ENCODE measurements around the gene AUTS2.

- TF ChIP-seq CTCF (IDR thresholded peaks at IDR 0.05; ENCODE audit: low read length) (no peak), EZH2 (IDR thresholded peaks at IDR 0.05; ENCODE audit: borderline replicate concordance, low read length) (no peak)
Observed at GRCh38 chr7:69773535-69774225, 175.4 kb downstream of the AUTS2 start.

Measured in OCI-LY1 (cell line).